Esophagus muscularis mucosa (tissue), 3 donors: ENCODE results near the gene TTC4.

Experiments used
- POLR2A ChIP-seq: fragments of 450-650 bp; IDR thresholded peaks from one replicate; pipeline ENCODE4 v1.6.1; 2017; ENCODE audit warnings: antibody characterized with exemption, moderate library complexity, mild to moderate bottlenecking, low read depth
- POLR2AphosphoS5 ChIP-seq, 2 donors: sonication (generic); formaldehyde crosslinking; IDR thresholded peaks; one replicate each; pipeline ENCODE4 v1.6.1; 2017; ENCODE audit warnings: antibody characterized with exemption in 2 of 2
- TF ChIP-seq, protein P1 (sequence below), 3 experiments: fragments of 200-600 bp in 2 of 3; fragments of 450-650 bp in 1 of 3; sonication (generic) in 2 of 3; IDR thresholded peaks; one replicate each; pipeline ENCODE4 v1.5.1; 2017 to 2019; ENCODE audit warnings: antibody characterized with exemption in 3 of 3, mild to moderate bottlenecking in 2 of 3, moderate library complexity in 1 of 3

DNA sequence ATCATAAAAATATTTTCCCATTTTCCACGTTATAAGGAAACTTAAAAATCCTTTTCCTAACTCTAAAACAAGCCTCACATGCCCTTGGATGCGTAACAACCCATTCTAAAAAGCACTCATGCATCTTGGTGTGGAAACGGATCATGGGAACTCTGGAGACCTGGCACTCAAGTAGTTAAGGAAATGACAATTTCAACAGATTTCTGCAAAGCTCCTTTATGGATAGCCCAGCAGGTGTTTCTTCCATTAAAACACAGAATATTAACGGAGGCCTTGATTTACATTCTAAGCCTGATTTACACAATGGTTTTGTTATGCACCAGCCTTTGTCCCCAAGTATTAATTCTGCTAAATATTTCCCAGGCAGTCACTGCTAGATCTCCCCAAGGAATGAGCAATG is 35.8 kb downstream of the TTC4 start:
- TF ChIP-seq, protein P1, sequence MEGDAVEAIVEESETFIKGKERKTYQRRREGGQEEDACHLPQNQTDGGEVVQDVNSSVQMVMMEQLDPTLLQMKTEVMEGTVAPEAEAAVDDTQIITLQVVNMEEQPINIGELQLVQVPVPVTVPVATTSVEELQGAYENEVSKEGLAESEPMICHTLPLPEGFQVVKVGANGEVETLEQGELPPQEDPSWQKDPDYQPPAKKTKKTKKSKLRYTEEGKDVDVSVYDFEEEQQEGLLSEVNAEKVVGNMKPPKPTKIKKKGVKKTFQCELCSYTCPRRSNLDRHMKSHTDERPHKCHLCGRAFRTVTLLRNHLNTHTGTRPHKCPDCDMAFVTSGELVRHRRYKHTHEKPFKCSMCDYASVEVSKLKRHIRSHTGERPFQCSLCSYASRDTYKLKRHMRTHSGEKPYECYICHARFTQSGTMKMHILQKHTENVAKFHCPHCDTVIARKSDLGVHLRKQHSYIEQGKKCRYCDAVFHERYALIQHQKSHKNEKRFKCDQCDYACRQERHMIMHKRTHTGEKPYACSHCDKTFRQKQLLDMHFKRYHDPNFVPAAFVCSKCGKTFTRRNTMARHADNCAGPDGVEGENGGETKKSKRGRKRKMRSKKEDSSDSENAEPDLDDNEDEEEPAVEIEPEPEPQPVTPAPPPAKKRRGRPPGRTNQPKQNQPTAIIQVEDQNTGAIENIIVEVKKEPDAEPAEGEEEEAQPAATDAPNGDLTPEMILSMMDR (IDR thresholded peaks at IDR 0.05): no peak
- TF ChIP-seq POLR2AphosphoS5 (IDR thresholded peaks at IDR 0.05) (no peak), POLR2A (no peak)
